Measurements from ENCODE around the gene VWF. TPM values are rescaled to one million over a fixed set of nuclear protein-coding genes. Genes with fewer than 3 reads are reported as not detected.

The VWF gene
- total and polyA plus RNA-seq, 2 experiments from 2014 or later: 0.42 to 0.56 TPM

- peaks cover 9% of the 10 kb centered on the region for H3K4me1 Mint-ChIP-seq
- TF ChIP-seq EZH2phosphoT487 (IDR thresholded peaks at IDR 0.05; ENCODE audit: unreplicated experiment): no peak
- no peak for TF ChIP-seq POLR2AphosphoS5 (IDR thresholded peaks at IDR 0.05; ENCODE audit: low read depth)
- no peak for TF ChIP-seq ZNF114 (CRISPR knock-in tag; IDR thresholded peaks at IDR 0.05)
- no peak for TF ChIP-seq ZNF462 (CRISPR knock-in tag; IDR thresholded peaks at IDR 0.05)
- no peak for TF ChIP-seq CREB1 (CRISPR knock-in tag; IDR thresholded peaks at IDR 0.05; ENCODE audit: low read depth)
- TF ChIP-seq JUNB (IDR thresholded peaks at IDR 0.05; ENCODE audit: unreplicated experiment): no peak
- no peak for TF ChIP-seq REST (IDR thresholded peaks at IDR 0.05; ENCODE audit: unreplicated experiment)
- TF ChIP-seq CTCF (conservative IDR thresholded peaks at IDR 0.05; ENCODE audit: low read depth in 2 of 2): no peak
- no peak for TF ChIP-seq NANOG (IDR thresholded peaks at IDR 0.05; ENCODE audit: borderline replicate concordance)
- TF ChIP-seq STAT1 (IDR thresholded peaks at IDR 0.05; ENCODE audit: unreplicated experiment): no peak
- TF ChIP-seq ZNF331 (CRISPR knock-in tag; IDR thresholded peaks at IDR 0.05; ENCODE audit: low read depth): no peak
- no peak for TF ChIP-seq EZH2 (IDR thresholded peaks at IDR 0.05; ENCODE audit: low read depth, unreplicated experiment)
- TF ChIP-seq ETS1 (IDR thresholded peaks at IDR 0.05): no peak
- no peak overlapping the region for H3K4me3 Mint-ChIP-seq
- no peaks in the 10 kb centered on the region for H3K79me2 ChIP-seq (replicated peaks; ENCODE audit: insufficient read depth)
- no peaks in the 10 kb centered on the region for H3F3A ChIP-seq (replicated peaks; ENCODE audit: low read depth)
- H3K36me3 Mint-ChIP-seq (ENCODE audit: low read depth): peaks cover 5% of the 10 kb centered on the region; the same call in 2 of the 3 replicates
- no peak overlapping the region for H3K4me2 ChIP-seq
- H3K27ac ChIP-seq (ENCODE audit: low read depth): no peak overlapping the region
- no peak overlapping the region for H3K4me3 ChIP-seq
- H3K36me3 ChIP-seq (ENCODE audit: insufficient read depth): no peaks in the 10 kb centered on the region
- no peaks in the 10 kb centered on the region for H3K27me3 ChIP-seq (ENCODE audit: insufficient read depth)
- peaks cover 5% of the 10 kb centered on the region for H3K27me3 Mint-ChIP-seq (ENCODE audit: insufficient read depth, low read depth, poor library complexity)
- no peak overlapping the region for H3K27ac Mint-ChIP-seq
- H2AFZ ChIP-seq: no peak overlapping the region
- peaks cover 8% of the 10 kb centered on the region; the same call in 1 of the 2 replicates for H3K9me2 ChIP-seq (ENCODE audit: insufficient read depth)
- H3K9me3 Mint-ChIP-seq: no peaks in the 10 kb centered on the region
- H4K20me1 ChIP-seq (replicated peaks; ENCODE audit: insufficient read depth): no peaks in the 10 kb centered on the region
- no peak for DNase-seq (ENCODE audit: low spot score)
- ATAC-seq: no peak
- H3K4me1 ChIP-seq (ENCODE audit: insufficient read depth): no peaks in the 10 kb centered on the region
Measured at GRCh38 chr12:5925646-5926045, 198.8 kb downstream of the VWF start.
